SK-MEL-5 (cell line): ENCODE measurements around the gene TRAPPC2L. TPM values are rescaled to one million over a fixed set of nuclear protein-coding genes. Genes with fewer than 3 reads are reported as not detected.
A peak's percentile ranks its signal among the peaks of the same experiment; 100 is the strongest.
"Not testable (repeated sequence)": the region's sequence is repeated elsewhere in the genome, so short reads cannot be mapped to it uniquely, and the experiment has no call there.

Experiments
- DNase-seq: peaks from one replicate; pipeline ENCODE4 v3.0.0-alpha.2; 2016; ENCODE audit warnings: low read depth, low spot score
- in situ Hi-C: cut with HindIII; loops from 2 replicates; pipeline ENCODE4 v1.10.0; 2016; ENCODE audit warnings: low sequenced_read_pairs, high pct_unique_total_duplicates, low pct_unique_long_range_greater_than_20kb
- total RNA-seq: library from RNA; depleted of rRNA; stranded (reverse); fragments of >200 nt; shearing (Covaris generic); gene quantifications from 2 replicates; pipeline ENCODE4 v1.2.3, GENCODE V29; 2014

TRAPPC2L gene
- total RNA-seq, 1 experiment from 2014 or later: 86.0 TPM

- in situ Hi-C loops: no loop called here
- no peak for DNase-seq
These were observed 40.0 kb upstream of the TRAPPC2L start for GRCh38 chr16:88816736-88817535.

GRCh38 chr16:88817785-88818574 is 38.9 kb upstream of the TRAPPC2L start:
- in situ Hi-C loops: no loop called here

GRCh38 chr16:88818575-88818874 is 38.4 kb upstream of the TRAPPC2L start:
- in situ Hi-C loops: no loop called here
- no peak for DNase-seq

More at GRCh38 chr16:88817785-88818574, 38.9 kb upstream of the TRAPPC2L start:
- no peak for DNase-seq

- in situ Hi-C loops: no loop called here
- DNase-seq: no peak
These were observed 37.8 kb upstream of the TRAPPC2L start for GRCh38 chr16:88819126-88819525.

- DNase-seq: no peak
- in situ Hi-C loops: no loop called here
These were observed 36.4 kb upstream of the TRAPPC2L start for GRCh38 chr16:88820385-88821025.

- in situ Hi-C loops: no loop called here
- DNase-seq: peak; percentile 23
These were observed 35.6 kb upstream of the TRAPPC2L start for GRCh38 chr16:88821168-88821850.

- DNase-seq: no peak
- in situ Hi-C loops: no loop called here
These were observed 34.5 kb upstream of the TRAPPC2L start for GRCh38 chr16:88822281-88823040.

GRCh38 chr16:88823646-88824045 is 33.3 kb upstream of the TRAPPC2L start:
- in situ Hi-C loops, DNase-seq: not testable (repeated sequence)

GRCh38 chr16:88824256-88825077 is 32.5 kb upstream of the TRAPPC2L start:
- in situ Hi-C loops: no loop called here

GRCh38 chr16:88825146-88825545 is 31.8 kb upstream of the TRAPPC2L start:
- in situ Hi-C loops: no loop called here
- DNase-seq: no peak

More at GRCh38 chr16:88824256-88825077, 32.5 kb upstream of the TRAPPC2L start:
- DNase-seq: no peak

GRCh38 chr16:88826070-88826840 is 30.7 kb upstream of the TRAPPC2L start:
- DNase-seq: no peak
- in situ Hi-C loops: no loop called here

GRCh38 chr16:88827727-88828126 is 29.2 kb upstream of the TRAPPC2L start:
- no peak for DNase-seq
- in situ Hi-C loops: no loop called here

- in situ Hi-C loops: no loop called here
- DNase-seq: no peak
These were observed 28.2 kb upstream of the TRAPPC2L start for GRCh38 chr16:88828711-88829110.

- in situ Hi-C loops: no loop called here
These were observed 26.7 kb upstream of the TRAPPC2L start for GRCh38 chr16:88830258-88830657.

GRCh38 chr16:88830783-88831182 is 26.1 kb upstream of the TRAPPC2L start:
- no peak for DNase-seq
- in situ Hi-C loops: no loop called here

More at GRCh38 chr16:88830258-88830657, 26.7 kb upstream of the TRAPPC2L start:
- DNase-seq: no peak

- DNase-seq: no peak
- in situ Hi-C loops: no loop called here
These were observed 25.1 kb upstream of the TRAPPC2L start for GRCh38 chr16:88831838-88832237.
